ENCODE data around the gene GTSE1.

DNA sequence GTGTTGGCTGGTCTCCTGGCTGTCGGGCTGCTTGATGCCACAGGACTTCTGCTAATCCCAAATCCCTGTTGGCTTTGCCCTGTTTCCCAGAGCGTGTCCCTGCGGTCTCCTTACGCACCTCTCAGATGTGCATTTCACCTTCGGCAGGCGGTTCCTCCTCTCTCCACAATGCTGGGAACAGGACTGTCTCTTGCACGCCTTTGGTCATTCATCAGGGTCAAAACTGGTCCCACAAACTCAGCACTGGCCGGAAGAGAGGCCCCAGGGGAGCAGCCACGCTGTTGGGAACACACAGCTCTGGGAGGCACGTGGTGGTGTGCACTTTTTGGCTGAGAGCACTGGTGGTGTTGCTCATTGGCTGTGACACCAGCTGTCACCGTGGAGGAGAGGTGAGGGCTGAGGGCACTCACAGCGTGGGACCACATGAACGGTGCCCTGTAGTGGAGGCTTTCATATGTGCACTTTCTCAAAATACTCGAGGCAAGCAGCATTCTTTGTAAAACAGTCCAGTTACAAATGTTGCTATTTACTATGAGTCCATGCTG is 23.6 kb downstream of the GTSE1 start:
- TF ChIP-seq ATF3 (IDR thresholded peaks at IDR 0.05) (no peak), POLR2A (IDR thresholded peaks at IDR 0.05; ENCODE audit: borderline replicate concordance, extremely low read depth, insufficient read depth, insufficient read length) (no peak), CTCF (IDR thresholded peaks at IDR 0.05 in 2 of 3, conservative IDR thresholded peaks at IDR 0.05 in 1 of 3; ENCODE audit: borderline replicate concordance in 1 of 3, insufficient read depth in 1 of 3, low read depth in 2 of 3, low read length in 2 of 3) (no peak), FOSL1 (IDR thresholded peaks at IDR 0.05; ENCODE audit: low read depth) (no peak), EZH2phosphoT487 (IDR thresholded peaks at IDR 0.05; ENCODE audit: borderline replicate concordance) (no peak), YY1 (IDR thresholded peaks at IDR 0.05; ENCODE audit: extremely low read depth, insufficient replicate concordance, low read depth, low read length) (no peak), TCF7L2 (IDR thresholded peaks at IDR 0.05; ENCODE audit: borderline replicate concordance, extremely low read depth, insufficient read depth, insufficient read length) (no peak), RAD21 (IDR thresholded peaks at IDR 0.05; ENCODE audit: low read depth) (no peak), SIN3A (IDR thresholded peaks at IDR 0.05; ENCODE audit: low read depth) (no peak), ZFX (IDR thresholded peaks at IDR 0.05) (no peak), POLR2AphosphoS5 (IDR thresholded peaks at IDR 0.05; ENCODE audit: low read depth, low read length) (no peak)
